ENCODE data around the gene RTN4R. TPM values are rescaled to one million over a fixed set of nuclear protein-coding genes. Genes with fewer than 3 reads are reported as not detected.
"Not testable (repeated sequence)": the region's sequence is repeated elsewhere in the genome, so short reads cannot be mapped to it uniquely, and the experiment has no call there.

The RTN4R gene
- total and polyA plus RNA-seq, 2 experiments from 2014 or later = 5.2 to 5.3 TPM

GRCh38 chr22:20273758-20274181 lies 5.7 kb upstream of the RTN4R start:
- Histone ChIP-seq H3K9me3 (ENCODE audit: low read depth) (no peaks in the 10 kb centered on the region), H3K27ac (no peak overlapping the region), H3K27me3 (no peaks in the 10 kb centered on the region), H3K4me3 (no peak overlapping the region), H3K36me3 (no peaks in the 10 kb centered on the region), H3K4me1 (ENCODE audit: low read depth) (peaks cover 7% of the 10 kb centered on the region)
- TF ChIP-seq, protein P1, sequence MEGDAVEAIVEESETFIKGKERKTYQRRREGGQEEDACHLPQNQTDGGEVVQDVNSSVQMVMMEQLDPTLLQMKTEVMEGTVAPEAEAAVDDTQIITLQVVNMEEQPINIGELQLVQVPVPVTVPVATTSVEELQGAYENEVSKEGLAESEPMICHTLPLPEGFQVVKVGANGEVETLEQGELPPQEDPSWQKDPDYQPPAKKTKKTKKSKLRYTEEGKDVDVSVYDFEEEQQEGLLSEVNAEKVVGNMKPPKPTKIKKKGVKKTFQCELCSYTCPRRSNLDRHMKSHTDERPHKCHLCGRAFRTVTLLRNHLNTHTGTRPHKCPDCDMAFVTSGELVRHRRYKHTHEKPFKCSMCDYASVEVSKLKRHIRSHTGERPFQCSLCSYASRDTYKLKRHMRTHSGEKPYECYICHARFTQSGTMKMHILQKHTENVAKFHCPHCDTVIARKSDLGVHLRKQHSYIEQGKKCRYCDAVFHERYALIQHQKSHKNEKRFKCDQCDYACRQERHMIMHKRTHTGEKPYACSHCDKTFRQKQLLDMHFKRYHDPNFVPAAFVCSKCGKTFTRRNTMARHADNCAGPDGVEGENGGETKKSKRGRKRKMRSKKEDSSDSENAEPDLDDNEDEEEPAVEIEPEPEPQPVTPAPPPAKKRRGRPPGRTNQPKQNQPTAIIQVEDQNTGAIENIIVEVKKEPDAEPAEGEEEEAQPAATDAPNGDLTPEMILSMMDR (IDR thresholded peaks at IDR 0.05; ENCODE audit: low read depth, low read length) = no peak
- peak in 1 of 2 donors; percentile 58 for DNase-seq (ENCODE audit: low read depth in 1 of 2, low spot score in 1 of 2)

GRCh38 chr22:20272700-20273099 lies 4.6 kb upstream of the RTN4R start:
- no peaks in the 10 kb centered on the region for H3K9me3 ChIP-seq (ENCODE audit: low read depth)
- no peak overlapping the region for H3K27ac ChIP-seq
- peaks cover 7% of the 10 kb centered on the region for H3K4me1 ChIP-seq (ENCODE audit: low read depth)
- TF ChIP-seq, protein P1 (IDR thresholded peaks at IDR 0.05; ENCODE audit: low read depth, low read length) = no peak
- DNase-seq (ENCODE audit: low read depth in 1 of 2, low spot score in 1 of 2) = no peak
- no peak overlapping the region for H3K4me3 ChIP-seq
- H3K36me3 ChIP-seq = no peaks in the 10 kb centered on the region
- H3K27me3 ChIP-seq = peaks cover 1% of the 10 kb centered on the region

DNA sequence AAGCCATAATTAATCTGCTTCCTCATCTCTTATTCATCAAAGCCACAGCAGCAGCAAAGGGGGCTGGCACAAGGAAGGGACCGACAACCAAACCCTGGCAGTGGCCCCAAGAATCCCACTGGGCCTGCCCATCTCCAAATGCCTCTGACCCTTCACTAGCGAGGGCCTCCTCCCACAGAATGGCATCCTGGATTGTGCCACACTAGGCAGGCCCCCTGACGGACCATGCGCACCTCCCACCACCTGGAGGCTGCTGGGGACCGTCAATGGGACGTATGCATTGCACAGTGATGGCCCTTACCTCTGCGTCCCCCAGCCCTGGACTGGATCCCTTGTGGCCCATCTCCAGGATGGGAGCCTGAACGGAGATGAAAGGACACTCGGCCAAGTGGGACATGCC lies 4.1 kb upstream of the RTN4R start:
- Histone ChIP-seq H3K4me3 (no peak overlapping the region), H3K27me3 (peaks cover 6% of the 10 kb centered on the region), H3K36me3 (no peaks in the 10 kb centered on the region), H3K27ac (no peak overlapping the region), H3K4me1 (ENCODE audit: low read depth) (peaks cover 7% of the 10 kb centered on the region), H3K9me3 (ENCODE audit: low read depth) (no peaks in the 10 kb centered on the region)
- TF ChIP-seq, protein P1 (IDR thresholded peaks at IDR 0.05; ENCODE audit: low read depth, low read length) = no peak
- no peak for DNase-seq (ENCODE audit: low read depth in 1 of 2, low spot score in 1 of 2)

- Histone ChIP-seq H3K36me3 (no peaks in the 10 kb centered on the region), H3K9me3 (ENCODE audit: low read depth) (no peaks in the 10 kb centered on the region), H3K27ac (no peak overlapping the region), H3K4me3 (no peak overlapping the region), H3K27me3 (peaks cover 9% of the 10 kb centered on the region), H3K4me1 (ENCODE audit: low read depth) (peaks cover 7% of the 10 kb centered on the region)
- TF ChIP-seq, protein P1 (IDR thresholded peaks at IDR 0.05; ENCODE audit: low read depth, low read length) = no peak
- DNase-seq (ENCODE audit: low read depth in 1 of 2, low spot score in 1 of 2) = no peak
Observed at GRCh38 chr22:20271114-20271994, 3.2 kb upstream of the RTN4R start.

DNA sequence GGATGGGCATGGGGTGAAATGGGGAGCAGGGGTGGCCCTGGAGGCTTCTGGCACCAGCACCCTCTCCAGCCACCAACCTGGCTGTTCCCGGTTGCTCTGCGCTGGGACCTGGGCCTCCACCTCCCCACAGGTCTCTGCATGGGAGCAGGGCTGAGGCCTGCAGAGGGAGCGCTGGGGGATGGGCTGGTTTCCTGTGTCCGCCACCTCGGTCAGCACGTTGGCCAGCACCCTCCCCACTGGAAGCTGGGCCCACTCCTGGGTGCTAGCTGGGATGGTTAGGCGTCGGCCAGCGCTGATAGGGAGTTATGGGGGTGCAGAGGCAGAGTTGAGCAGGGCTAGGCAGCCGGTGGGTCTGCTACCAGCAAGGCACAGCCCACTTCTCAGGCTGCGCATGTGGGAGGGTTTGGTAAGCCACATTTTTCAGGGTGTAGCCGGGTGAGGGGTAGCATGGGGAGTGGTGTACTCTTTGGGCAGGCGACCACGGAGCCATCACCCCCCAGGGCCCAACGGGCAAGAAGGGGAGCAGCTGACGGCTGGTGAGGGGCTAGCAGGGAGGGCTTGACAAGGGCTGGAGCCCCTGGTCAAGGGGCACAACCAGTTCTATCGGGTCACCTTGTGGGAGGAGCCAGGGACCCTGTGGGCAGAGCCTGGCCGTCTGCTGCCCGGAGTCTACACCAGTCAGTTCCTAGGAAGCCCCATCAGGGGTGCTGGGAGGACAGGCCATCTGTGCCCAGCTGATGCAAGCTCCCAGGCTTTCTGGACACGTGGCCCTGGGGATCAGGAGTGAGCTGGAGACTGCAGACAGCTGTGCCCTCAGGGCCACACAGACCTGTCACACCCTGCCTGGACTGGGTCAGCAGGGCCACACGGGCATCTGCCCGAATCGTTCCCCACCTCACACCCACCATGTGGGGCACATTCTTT lies 2.3 kb upstream of the RTN4R start:
- not testable (repeated sequence) for H3K36me3 ChIP-seq; H3K9me3 ChIP-seq (ENCODE audit: low read depth); H3K4me3 ChIP-seq; H3K4me1 ChIP-seq (ENCODE audit: low read depth); H3K27me3 ChIP-seq; H3K27ac ChIP-seq
- DNase-seq (ENCODE audit: low read depth in 1 of 2, low spot score in 1 of 2) = peak in 1 of 2 donors; percentile 69

- DNase-seq (ENCODE audit: low read depth in 1 of 2, low spot score in 1 of 2); H3K4me1 ChIP-seq (ENCODE audit: low read depth): not testable (repeated sequence)
Observed at GRCh38 chr22:20269673-20270072, 1.6 kb upstream of the RTN4R start.

GRCh38 chr22:20269201-20269600 lies 1.1 kb upstream of the RTN4R start:
- not testable (repeated sequence) for H3K4me3 ChIP-seq; H3K4me1 ChIP-seq (ENCODE audit: low read depth); DNase-seq (ENCODE audit: low read depth in 1 of 2, low spot score in 1 of 2); H3K36me3 ChIP-seq; H3K27me3 ChIP-seq; H3K9me3 ChIP-seq (ENCODE audit: low read depth); H3K27ac ChIP-seq

More at GRCh38 chr22:20269673-20270072, 1.6 kb upstream of the RTN4R start:
- H3K27ac ChIP-seq; H3K9me3 ChIP-seq (ENCODE audit: low read depth); H3K36me3 ChIP-seq; H3K27me3 ChIP-seq; H3K4me3 ChIP-seq: not testable (repeated sequence)
